ENCODE measurements around the gene BATF3. TPM values are rescaled to one million over a fixed set of nuclear protein-coding genes. Genes with fewer than 3 reads are reported as not detected.
"Not testable (repeated sequence)": the region's sequence is repeated elsewhere in the genome, so short reads cannot be mapped to it uniquely, and the experiment has no call there.

BATF3 gene
- total RNA-seq, 4 donors from 2014 or later = 2.2 to 9.0 (median 3.4) TPM

DNA sequence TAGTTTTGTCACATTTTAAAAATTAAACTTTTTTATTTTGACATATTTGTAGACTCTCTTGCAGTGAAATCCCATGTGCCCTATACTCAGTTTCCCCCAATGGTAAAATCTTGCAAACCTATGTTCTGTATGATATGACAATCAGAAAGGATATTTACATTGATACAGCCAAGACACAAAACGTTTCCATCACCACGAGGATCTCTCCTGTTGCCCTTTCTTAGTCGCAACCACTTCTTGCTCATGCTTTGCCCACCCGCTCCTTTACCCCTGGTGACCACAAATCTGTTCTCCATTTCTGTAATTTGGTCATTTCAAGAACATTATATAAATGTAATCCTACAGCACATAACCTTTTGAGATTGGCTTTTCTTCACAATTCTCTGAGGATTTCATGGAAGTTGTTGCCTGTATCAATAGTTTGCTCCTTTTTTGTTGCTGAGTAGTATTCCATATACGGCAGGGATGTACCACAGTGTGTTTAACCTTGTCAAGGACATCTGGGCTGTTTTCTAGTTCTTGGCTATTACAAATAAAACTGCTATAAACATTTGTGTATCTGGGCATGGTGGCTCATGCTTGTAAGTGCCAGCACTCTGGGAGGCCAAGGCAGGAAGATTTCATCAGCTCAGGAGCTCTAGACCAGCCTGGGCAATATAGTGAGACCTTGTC, 14.0 kb upstream of the BATF3 start:
- TF ChIP-seq, protein P1, sequence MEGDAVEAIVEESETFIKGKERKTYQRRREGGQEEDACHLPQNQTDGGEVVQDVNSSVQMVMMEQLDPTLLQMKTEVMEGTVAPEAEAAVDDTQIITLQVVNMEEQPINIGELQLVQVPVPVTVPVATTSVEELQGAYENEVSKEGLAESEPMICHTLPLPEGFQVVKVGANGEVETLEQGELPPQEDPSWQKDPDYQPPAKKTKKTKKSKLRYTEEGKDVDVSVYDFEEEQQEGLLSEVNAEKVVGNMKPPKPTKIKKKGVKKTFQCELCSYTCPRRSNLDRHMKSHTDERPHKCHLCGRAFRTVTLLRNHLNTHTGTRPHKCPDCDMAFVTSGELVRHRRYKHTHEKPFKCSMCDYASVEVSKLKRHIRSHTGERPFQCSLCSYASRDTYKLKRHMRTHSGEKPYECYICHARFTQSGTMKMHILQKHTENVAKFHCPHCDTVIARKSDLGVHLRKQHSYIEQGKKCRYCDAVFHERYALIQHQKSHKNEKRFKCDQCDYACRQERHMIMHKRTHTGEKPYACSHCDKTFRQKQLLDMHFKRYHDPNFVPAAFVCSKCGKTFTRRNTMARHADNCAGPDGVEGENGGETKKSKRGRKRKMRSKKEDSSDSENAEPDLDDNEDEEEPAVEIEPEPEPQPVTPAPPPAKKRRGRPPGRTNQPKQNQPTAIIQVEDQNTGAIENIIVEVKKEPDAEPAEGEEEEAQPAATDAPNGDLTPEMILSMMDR (IDR thresholded peaks at IDR 0.05) = no peak
- TF ChIP-seq EP300 (IDR thresholded peaks at IDR 0.05) = no peak
- TF ChIP-seq POLR2A (IDR thresholded peaks at IDR 0.05) = no peak
- H3K9me3 ChIP-seq = no peaks in the 10 kb centered on the region
- no peak for DNase-seq (ENCODE audit: low spot score in 2 of 2)
- no peak overlapping the region for H3K4me3 ChIP-seq
- no peaks in the 10 kb centered on the region for H3K4me1 ChIP-seq
- no peaks in the 10 kb centered on the region for H3K36me3 ChIP-seq
- H3K27me3 ChIP-seq = no peaks in the 10 kb centered on the region
- H3K27ac ChIP-seq = no peak overlapping the region
- 86 to 88% methylated on average over 5 of the region's 5 CpGs for WGBS, 2 donors

GRCh38 chr1:212712451-212713303, 13.0 kb upstream of the BATF3 start:
- TF ChIP-seq EP300 (IDR thresholded peaks at IDR 0.05) (no peak), POLR2A (IDR thresholded peaks at IDR 0.05) (no peak)
- TF ChIP-seq, protein P1 (IDR thresholded peaks at IDR 0.05) = no peak
- Histone ChIP-seq H3K27ac (no peak overlapping the region), H3K4me1 (no peaks in the 10 kb centered on the region), H3K27me3 (no peaks in the 10 kb centered on the region), H3K9me3 (no peaks in the 10 kb centered on the region), H3K36me3 (no peaks in the 10 kb centered on the region), H3K4me3 (no peak overlapping the region)
- WGBS, 2 donors = 66 to 75% methylated on average over 4 of the region's 4 CpGs
- DNase-seq (ENCODE audit: low spot score in 2 of 2) = no peak

GRCh38 chr1:212711974-212712373, 12.3 kb upstream of the BATF3 start:
- DNase-seq (ENCODE audit: low spot score in 2 of 2); H3K4me3 ChIP-seq; H3K9me3 ChIP-seq; H3K36me3 ChIP-seq; H3K27ac ChIP-seq; H3K27me3 ChIP-seq; H3K4me1 ChIP-seq: not testable (repeated sequence)
- 93 to 98% methylated on average over 8 of the region's 8 CpGs for WGBS, 2 donors

GRCh38 chr1:212710566-212710965, 10.9 kb upstream of the BATF3 start:
- Histone ChIP-seq H3K27ac (no peak overlapping the region), H3K27me3 (no peaks in the 10 kb centered on the region), H3K4me3 (no peak overlapping the region), H3K36me3 (no peaks in the 10 kb centered on the region), H3K9me3 (no peaks in the 10 kb centered on the region), H3K4me1 (no peaks in the 10 kb centered on the region)
- WGBS, 2 donors = 69 to 70% methylated on average over 6 of the region's 6 CpGs
- no peak for TF ChIP-seq EP300 (IDR thresholded peaks at IDR 0.05)
- no peak for TF ChIP-seq POLR2A (IDR thresholded peaks at IDR 0.05)
- TF ChIP-seq, protein P1 (IDR thresholded peaks at IDR 0.05) = no peak
- DNase-seq (ENCODE audit: low spot score in 2 of 2) = no peak

GRCh38 chr1:212703991-212704564, 4.4 kb upstream of the BATF3 start:
- H3K27ac ChIP-seq = no peak overlapping the region
- peaks cover 0 to 20% (median 3%) of the 10 kb centered on the region in 4 donors for H3K4me1 ChIP-seq
- no peak for TF ChIP-seq POLR2A (IDR thresholded peaks at IDR 0.05)
- H3K27me3 ChIP-seq = no peaks in the 10 kb centered on the region
- no peak for DNase-seq (ENCODE audit: low spot score in 2 of 2)
- no peak overlapping the region for H3K4me3 ChIP-seq
- WGBS, 2 donors = 71 to 75% methylated on average over 9 of the region's 9 CpGs
- no peaks in the 10 kb centered on the region for H3K9me3 ChIP-seq
- H3K36me3 ChIP-seq = no peaks in the 10 kb centered on the region

DNA sequence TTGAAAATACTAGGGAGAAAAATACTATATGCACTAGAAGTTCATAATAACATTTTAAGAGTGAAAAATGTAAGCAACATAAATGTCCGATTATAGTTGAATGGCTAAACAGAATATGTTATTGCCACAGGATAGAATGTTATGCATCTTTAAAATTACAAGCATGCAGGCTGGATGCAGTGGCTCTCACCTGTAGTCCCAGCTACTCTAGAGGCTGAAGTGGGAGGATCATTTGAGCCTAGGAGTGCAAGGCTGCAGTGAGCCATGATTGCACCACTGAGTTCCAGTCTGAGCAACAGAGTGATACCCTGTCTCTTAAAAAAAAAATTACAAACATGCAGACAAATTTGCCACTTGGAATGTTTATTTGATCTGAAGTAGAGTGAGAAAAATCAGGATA, 3.0 kb upstream of the BATF3 start:
- H3K9me3 ChIP-seq = no peaks in the 10 kb centered on the region
- peaks cover 0 to 28% (median 10%) of the 10 kb centered on the region in 4 donors for H3K4me1 ChIP-seq
- H3K27ac ChIP-seq = no peak overlapping the region
- H3K36me3 ChIP-seq = no peaks in the 10 kb centered on the region
- 59 to 76% methylated on average over 1 of the region's 1 CpG for WGBS, 2 donors
- H3K27me3 ChIP-seq = no peaks in the 10 kb centered on the region
- TF ChIP-seq POLR2A (IDR thresholded peaks at IDR 0.05) = no peak
- TF ChIP-seq, protein P1 (IDR thresholded peaks at IDR 0.05) = no peak
- TF ChIP-seq EP300 (IDR thresholded peaks at IDR 0.05) = no peak
- H3K4me3 ChIP-seq = no peak overlapping the region
- no peak for DNase-seq (ENCODE audit: low spot score in 2 of 2)
